ENCODE results near the gene ADGRL1.
"Not testable (repeated sequence)": the region's sequence is repeated elsewhere in the genome, so short reads cannot be mapped to it uniquely, and the experiment has no call there.

ADGRL1 gene

GRCh38 chr19:14149509-14149994 is 56.4 kb downstream of the ADGRL1 start:
- no peak for DNase-seq (ENCODE audit: insufficient read length, low spot score)
- TF ChIP-seq CTCF (IDR thresholded peaks at IDR 0.05; ENCODE audit: insufficient read depth, missing control alignments), result no peak
- FAIRE-seq, result no peak

DNA sequence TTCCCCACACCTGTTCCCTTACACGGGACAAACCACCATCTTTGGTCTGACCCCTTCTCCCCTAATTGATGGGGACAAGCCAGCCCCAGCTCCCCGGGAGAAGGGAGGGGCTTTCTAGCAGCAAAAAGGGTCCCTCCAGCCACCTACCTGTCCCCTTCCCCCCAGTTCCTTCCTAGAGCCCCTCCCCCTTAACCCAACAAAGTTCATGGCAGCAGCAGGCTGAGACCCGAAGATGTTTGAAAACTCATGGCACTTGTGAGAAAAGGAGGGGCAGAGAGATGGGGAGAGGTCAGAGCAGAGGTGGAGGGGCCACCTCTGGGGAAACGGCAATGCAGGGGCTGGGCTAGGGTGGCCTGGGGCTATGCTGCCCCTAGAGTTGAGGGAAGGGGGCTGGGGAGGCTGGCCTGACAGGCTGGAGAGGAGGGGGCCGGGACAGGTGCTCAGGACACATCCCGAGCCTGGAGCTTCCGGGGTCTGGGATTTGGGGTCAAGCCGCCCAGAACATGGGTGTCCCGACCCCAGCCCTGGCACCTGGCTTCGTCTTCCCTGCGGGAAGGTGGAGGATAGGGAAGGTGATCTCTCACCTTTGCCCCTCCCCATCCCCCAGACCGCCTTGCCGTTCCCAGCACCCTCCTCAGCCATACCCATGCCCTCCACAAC is 57.1 kb downstream of the ADGRL1 start:
- FAIRE-seq (no peak), DNase-seq (ENCODE audit: insufficient read length, low spot score) (no peak)
- TF ChIP-seq CTCF (IDR thresholded peaks at IDR 0.05; ENCODE audit: insufficient read depth, missing control alignments), result no peak

DNA sequence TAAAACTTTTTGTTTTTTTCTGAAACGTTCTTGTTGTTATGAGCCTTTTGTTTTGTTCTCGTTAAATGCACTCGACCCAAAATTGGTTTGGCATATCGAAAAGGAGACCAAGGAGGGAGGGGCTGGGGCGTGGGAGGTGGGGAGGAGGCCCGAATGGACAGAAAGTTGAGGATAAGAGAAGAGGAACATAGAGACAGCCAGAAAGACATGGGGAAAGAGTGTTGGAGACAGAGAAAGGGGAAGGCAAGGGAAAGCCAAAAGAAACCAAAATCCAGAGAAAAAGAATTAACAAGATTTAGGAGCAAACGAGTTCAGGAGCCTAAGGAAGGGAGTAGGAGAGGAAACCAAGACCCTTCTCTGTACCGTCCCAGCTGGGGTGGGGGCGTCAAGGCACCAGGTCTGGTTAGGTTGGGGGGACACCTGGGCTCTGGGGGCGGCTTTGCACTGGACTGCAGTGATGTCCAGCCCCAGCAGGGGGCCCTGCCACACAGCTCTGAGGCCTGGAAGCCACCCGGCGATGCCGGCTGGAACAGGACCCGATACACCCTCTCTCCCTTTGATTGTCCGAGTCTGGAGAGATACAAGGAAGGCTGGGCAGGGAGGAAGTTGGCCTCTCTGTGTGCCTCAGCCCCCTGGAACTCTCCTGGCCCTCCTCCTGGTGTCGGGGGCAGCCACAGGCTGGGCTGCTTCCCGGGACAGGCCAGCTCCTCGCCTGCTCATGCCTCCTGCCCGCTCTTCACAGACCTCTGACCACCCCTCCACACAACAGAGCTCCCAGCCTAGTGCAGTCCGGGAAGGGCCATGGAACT is 58.0 kb downstream of the ADGRL1 start:
- no peak for FAIRE-seq
- DNase-seq (ENCODE audit: insufficient read length, low spot score), result peak; percentile 82
- TF ChIP-seq CTCF (IDR thresholded peaks at IDR 0.05; ENCODE audit: insufficient read depth, missing control alignments), result peak; percentile 44

DNA sequence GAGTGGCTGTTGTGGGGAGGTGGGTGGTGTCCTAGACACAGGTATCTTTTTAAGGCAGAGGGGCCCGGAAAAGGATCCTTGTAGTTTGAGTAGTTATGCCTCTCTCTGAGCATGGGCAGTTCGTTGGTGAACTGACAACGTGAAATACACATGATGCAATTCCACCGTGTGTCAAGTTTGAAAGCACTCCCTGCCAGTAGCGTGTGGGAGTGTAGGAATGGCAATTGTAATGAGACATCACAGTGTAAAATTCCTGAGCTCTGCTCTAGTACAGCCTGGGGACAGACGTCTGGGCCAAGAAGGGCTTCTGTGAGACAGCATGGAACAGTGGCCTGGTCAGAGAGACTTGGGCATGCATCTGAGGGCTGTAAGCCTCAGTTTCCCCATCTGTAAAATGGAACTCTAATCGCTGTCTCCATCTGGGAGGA is 59.2 kb downstream of the ADGRL1 start:
- FAIRE-seq, result no peak
- no peak for TF ChIP-seq CTCF (IDR thresholded peaks at IDR 0.05; ENCODE audit: insufficient read depth, missing control alignments)
- no peak for DNase-seq (ENCODE audit: insufficient read length, low spot score)

DNA sequence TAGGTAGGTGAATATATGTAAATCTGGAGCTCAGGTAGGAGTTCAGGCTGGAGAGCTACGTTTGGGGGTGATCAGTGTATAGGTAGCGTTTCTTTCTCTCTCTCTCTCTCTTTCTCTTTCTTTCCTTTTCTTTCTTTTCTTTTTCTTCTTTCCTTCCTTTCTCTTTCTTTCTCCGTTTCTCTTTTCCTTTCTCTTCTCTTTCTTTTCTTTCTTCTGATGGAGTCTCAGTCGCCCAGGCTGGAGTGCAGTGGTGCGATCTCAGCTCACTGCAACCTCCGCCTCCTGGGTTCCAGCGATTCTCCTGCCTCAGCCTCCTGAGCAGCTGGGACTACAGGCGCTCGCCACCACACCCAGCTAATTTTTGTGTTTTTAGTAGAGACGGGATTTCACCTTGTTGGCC is 59.8 kb downstream of the ADGRL1 start:
- not testable (repeated sequence) for FAIRE-seq; DNase-seq (ENCODE audit: insufficient read length, low spot score)

- no peak for TF ChIP-seq CTCF (IDR thresholded peaks at IDR 0.05; ENCODE audit: insufficient read depth, missing control alignments)
- FAIRE-seq (no peak), DNase-seq (ENCODE audit: insufficient read length, low spot score) (no peak)
Observed at GRCh38 chr19:14145381-14145780, 60.6 kb downstream of the ADGRL1 start.

DNA sequence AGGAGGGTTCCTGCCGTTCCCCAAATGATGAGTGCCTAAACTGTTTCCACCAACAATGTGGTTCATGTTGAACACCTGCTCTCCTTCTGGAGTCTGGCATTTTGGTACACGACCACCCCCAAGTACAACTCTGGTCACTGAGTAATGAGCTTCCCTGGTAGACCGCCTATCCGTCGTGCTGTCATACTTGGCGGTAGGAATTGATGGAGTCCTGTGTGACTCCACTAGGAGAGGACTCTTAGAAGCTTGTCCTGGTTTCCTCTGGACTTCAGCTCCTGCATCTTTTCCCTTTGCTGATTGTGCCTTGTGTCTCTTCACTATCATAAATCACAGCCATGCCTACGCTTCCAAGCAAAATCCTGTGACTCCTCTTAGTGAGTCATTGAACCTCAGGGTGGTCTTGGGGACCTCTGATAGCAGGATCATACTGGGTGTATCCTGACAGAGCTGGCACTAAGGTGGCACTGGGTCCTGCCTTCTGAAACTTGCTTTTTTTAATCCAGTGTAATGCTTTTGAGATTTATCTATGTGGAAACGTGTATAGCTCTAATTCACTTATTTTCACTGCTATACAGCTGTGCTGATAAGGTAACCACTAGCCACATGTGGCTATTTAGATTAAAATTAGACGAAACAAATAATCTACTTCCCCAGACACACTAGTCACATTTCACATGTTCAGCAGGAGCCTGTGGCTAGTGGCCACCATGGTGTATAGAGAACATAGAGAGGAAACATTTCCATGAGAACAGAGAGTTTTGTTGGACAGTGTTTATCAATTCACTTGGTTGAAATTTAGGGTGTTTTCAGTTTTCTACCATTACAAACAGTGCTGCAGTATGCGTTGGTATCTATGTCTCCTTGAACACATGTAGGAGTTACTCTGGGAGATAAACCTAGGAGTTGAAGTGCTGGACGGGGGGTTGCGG is 63.4 kb downstream of the ADGRL1 start:
- no peak for FAIRE-seq
- TF ChIP-seq CTCF (IDR thresholded peaks at IDR 0.05; ENCODE audit: insufficient read depth, missing control alignments), result no peak

More for the DNA sequence above, 63.4 kb downstream of the ADGRL1 start:
- DNase-seq (ENCODE audit: insufficient read length, low spot score), result no peak
